Renal cortical epithelial cell (primary cell): ENCODE data around the gene OSTN. TPM values are rescaled to one million over a fixed set of nuclear protein-coding genes. Genes with fewer than 3 reads are reported as not detected.

ENCODE experiments used
- DNase-seq: peaks from one replicate; pipeline ENCODE4 v3.0.0-alpha.2; 2011; ENCODE audit warnings: low read depth
- total RNA-seq: library from RNA; depleted of rRNA; stranded (reverse); fragments of >200 nt; gene quantifications from 2 replicates; pipeline ENCODE4 v1.2.3, GENCODE V29; 2014

The OSTN gene
- total RNA-seq, 1 donor from 2014 or later = not detected

DNA sequence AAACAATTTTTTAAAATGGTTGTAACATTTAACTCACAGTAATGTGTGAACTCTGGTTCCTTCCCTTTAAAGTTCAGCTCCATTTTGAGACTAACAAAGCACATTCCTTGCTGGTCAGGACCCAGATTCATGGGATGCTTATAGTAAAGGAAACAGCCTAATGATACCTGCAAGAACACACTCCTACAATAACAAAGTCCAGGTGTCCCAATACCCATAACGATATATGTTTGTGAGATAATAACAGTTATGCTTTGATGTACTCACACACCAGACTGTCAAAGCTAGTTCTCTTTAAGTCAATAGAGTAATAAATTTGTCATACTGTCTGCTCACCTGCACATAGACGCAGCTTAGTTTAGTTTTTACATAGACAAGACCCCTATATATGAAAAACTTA is 114.3 kb downstream of the OSTN start:
- no peak for DNase-seq

DNA sequence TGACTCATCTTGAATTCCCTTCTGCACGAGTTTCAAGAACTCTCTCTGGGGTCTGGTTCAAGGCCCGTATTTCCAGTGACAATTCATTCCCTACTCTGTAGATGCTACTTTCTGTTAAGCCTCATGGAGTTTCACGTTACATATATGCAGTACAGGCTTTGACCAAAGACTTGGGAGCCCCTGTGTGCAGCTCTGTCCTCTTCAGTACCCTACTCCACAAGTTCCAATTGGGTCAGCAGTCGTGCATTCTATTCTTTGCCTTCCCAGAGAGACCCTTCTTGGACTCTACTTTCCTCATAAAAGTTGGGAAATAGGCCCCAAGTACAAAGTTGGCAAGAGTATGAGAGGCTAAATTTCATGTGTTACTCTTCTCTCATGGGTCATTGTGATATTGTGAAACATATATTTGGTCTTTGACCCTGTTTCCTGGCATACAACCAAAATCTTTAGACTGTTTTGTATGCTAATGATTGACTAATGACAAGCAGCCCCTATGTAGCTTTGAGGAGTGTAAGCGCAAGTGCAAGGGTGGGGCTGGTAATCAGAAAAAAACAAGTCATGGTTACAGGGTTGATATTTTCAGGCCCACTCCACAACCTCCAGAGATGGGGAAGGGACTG is 115.2 kb downstream of the OSTN start:
- DNase-seq = no peak

Other genes with a start within 250 kb of the OSTN start
- gene CCDC50, start 130.2 kb downstream of the OSTN start, total RNA-seq = 170 and 197 TPM in 2 replicates
- gene UTS2B, start 131.3 kb downstream of the OSTN start, total RNA-seq = 0.80 TPM in 1 of 2 replicates, not detected in the other